Head of caudate nucleus (tissue), 42 donors: ENCODE data around the gene OR8B12.
"Not testable (repeated sequence)": the region's sequence is repeated elsewhere in the genome, so short reads cannot be mapped to it uniquely, and the experiment has no call there.

Experiments used
- DNase-seq, 42 donors: peaks; one replicate each; pipeline versions ENCODE4 v3.0.0 to v3.0.0-alpha.2; 2020 to 2021; ENCODE audit warnings: mixed read lengths in 7 of 42
- intact Hi-C: fragments of 100-400 bp; cut with DNase I; formaldehyde crosslinking; loops from one replicate; pipeline ENCODE4 v1.15.0; 2022

Gene OR8B12

GRCh38 chr11:124535552-124536232 lies 7.8 kb downstream of the OR8B12 start:
- no peak for DNase-seq
- intact Hi-C loops = no loop called here

GRCh38 chr11:124534051-124534450 lies 9.4 kb downstream of the OR8B12 start:
- intact Hi-C loops = no loop called here
- DNase-seq = no peak

- no peak for DNase-seq
- intact Hi-C loops = no loop called here
Observed at GRCh38 chr11:124533626-124534025, 9.8 kb downstream of the OR8B12 start.

GRCh38 chr11:124520550-124520854 lies 23.0 kb downstream of the OR8B12 start:
- DNase-seq = no peak
- intact Hi-C loops = no loop called here

GRCh38 chr11:124519850-124520549 lies 23.5 kb downstream of the OR8B12 start:
- intact Hi-C loops = no loop called here
- DNase-seq = no peak

- intact Hi-C loops = no loop called here
- peak in 9 of 42 donors; percentile 9 to 77 (median 54) for DNase-seq
Observed at GRCh38 chr11:124518989-124519451, 24.4 kb downstream of the OR8B12 start.

GRCh38 chr11:124517314-124517713 lies 26.1 kb downstream of the OR8B12 start:
- intact Hi-C loops = no loop called here
- no peak for DNase-seq

GRCh38 chr11:124514675-124515074 lies 28.8 kb downstream of the OR8B12 start:
- DNase-seq, intact Hi-C loops: not testable (repeated sequence)

- intact Hi-C loops = no loop called here
Observed at GRCh38 chr11:124514131-124514530, 29.3 kb downstream of the OR8B12 start.

GRCh38 chr11:124511745-124512144 lies 31.7 kb downstream of the OR8B12 start:
- intact Hi-C loops = no loop called here
- DNase-seq = no peak

More at GRCh38 chr11:124514131-124514530, 29.3 kb downstream of the OR8B12 start:
- DNase-seq = no peak

GRCh38 chr11:124510279-124510678 lies 33.2 kb downstream of the OR8B12 start:
- no peak for DNase-seq
- intact Hi-C loops = no loop called here

- DNase-seq = peak; percentile 27 to 94 (median 69)
- intact Hi-C loops = no loop called here
Observed at GRCh38 chr11:124499711-124500110, 43.7 kb downstream of the OR8B12 start.

- no peak for DNase-seq
- intact Hi-C loops = no loop called here
Observed at GRCh38 chr11:124493016-124493655, 50.3 kb downstream of the OR8B12 start.
